Measurements from ENCODE around the gene TLE1. TPM values are rescaled to one million over a fixed set of nuclear protein-coding genes. Genes with fewer than 3 reads are reported as not detected.
"Not testable (repeated sequence)": the region's sequence is repeated elsewhere in the genome, so short reads cannot be mapped to it uniquely, and the experiment has no call there.

TLE1 gene
- 10 to 100 TPM; 43.8 to 54.8 TPM for total RNA-seq

DNA sequence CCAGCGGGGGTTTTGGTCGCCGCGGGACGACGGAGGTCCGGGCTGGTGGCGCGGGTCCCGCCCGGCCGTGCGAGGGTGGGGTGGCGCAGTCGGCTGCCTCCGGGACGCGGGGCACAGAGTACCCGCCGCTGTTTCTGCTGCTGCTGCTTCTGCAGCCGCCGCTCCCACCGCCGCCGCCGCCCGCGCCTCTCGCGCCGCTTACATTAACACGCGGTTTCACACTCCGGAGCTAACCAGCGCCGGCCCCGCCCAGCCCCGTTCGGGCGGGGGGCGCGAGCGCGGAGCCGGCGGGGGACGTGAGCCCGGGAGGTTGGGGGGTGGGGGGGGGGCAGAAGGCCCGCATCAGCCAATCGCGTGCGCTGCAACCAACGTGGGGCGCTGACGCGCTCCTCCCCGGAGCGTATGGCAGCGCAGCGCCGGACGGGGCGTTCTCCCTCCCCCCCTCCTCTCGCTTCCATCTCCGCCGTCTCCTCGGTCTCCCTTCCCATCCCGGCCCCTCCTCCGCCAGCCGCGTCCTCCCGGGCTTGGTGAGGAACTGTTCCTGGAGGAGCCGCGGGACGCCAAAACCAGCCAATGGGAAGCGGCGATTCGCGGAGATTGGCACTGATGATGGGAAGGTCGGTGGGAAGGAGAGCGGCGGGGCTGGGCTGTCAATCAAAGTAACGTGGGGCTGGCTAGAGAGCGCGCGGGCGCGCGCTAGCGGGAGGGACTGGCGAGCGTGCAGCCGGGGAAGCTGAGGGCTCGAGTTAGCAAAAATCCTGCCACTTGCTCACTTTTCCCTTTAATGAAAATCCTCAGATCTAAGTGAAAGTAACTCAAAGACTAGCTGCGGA is at the start of gene TLE1:
Gene TLE1 (minus strand): TSS at position 205 of the 833 bp plus-strand sequence. CDS start 1,307 bp downstream, outside the sequence.
- Histone ChIP-seq H3K36me3 (no peaks in the 10 kb centered on the region), H3K27ac (peak within 1 kb of the TSS; percentile 92), H3K9me3 (no peaks in the 10 kb centered on the region), H3K4me1 (no peaks in the 10 kb centered on the region), H3K9ac (ENCODE audit: low read depth in 2 of 2, low read length in 2 of 2) (peak within 1 kb of the TSS; percentile 87 to 94), H3K4me3 (peak within 1 kb of the TSS; percentile 82), H3K27me3 (no peaks in the 10 kb centered on the region)
- TF ChIP-seq, protein P1, sequence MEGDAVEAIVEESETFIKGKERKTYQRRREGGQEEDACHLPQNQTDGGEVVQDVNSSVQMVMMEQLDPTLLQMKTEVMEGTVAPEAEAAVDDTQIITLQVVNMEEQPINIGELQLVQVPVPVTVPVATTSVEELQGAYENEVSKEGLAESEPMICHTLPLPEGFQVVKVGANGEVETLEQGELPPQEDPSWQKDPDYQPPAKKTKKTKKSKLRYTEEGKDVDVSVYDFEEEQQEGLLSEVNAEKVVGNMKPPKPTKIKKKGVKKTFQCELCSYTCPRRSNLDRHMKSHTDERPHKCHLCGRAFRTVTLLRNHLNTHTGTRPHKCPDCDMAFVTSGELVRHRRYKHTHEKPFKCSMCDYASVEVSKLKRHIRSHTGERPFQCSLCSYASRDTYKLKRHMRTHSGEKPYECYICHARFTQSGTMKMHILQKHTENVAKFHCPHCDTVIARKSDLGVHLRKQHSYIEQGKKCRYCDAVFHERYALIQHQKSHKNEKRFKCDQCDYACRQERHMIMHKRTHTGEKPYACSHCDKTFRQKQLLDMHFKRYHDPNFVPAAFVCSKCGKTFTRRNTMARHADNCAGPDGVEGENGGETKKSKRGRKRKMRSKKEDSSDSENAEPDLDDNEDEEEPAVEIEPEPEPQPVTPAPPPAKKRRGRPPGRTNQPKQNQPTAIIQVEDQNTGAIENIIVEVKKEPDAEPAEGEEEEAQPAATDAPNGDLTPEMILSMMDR (IDR thresholded peaks at IDR 0.05), result no peak
- intact Hi-C loops (cut with DNase I), result loop anchor here (5.0 to 10.0 kb wide), 4 partner anchors 95 to 915 kb away; no protein-coding TSS in a partner anchor
- DNase-seq, result peak; percentile 100

DNA sequence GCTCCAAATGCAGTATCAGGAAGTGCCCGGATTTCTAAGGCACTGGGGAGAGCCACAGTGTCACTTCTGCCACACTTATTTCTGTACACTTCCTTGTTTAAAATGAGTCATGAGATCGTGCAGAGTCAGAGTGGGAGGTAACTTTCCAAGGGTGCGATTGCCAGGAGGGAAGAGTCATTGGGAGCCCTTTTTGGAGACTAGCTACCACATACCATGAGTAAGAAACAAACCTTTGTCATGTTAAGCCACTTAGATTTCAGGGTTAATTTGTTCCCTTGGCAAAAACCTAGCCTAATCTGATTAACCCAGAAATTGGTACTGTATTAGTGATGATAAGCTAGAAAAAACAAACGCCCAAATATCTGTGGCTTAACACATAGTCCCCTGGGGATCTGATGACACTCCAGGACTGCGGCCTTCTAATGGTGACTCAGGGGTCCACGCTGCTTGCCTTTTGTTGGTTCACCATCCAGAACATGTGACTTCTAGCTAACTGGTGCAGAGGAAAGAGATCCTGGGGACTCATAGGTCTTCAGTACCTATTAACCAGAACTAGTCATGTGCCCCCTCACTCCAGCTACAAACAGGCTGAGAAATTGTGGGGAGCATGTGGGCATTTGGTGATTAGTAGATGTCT is 48.6 kb upstream of the TLE1 start:
- H3K9me3 ChIP-seq, result no peaks in the 10 kb centered on the region
- H3K4me1 ChIP-seq, result no peaks in the 10 kb centered on the region
- no peak overlapping the region for H3K27ac ChIP-seq
- no peaks in the 10 kb centered on the region for H3K27me3 ChIP-seq
- H3K4me3 ChIP-seq, result no peak overlapping the region
- no peak overlapping the region for H3K9ac ChIP-seq (ENCODE audit: low read depth in 2 of 2, low read length in 2 of 2)
- no peaks in the 10 kb centered on the region for H3K36me3 ChIP-seq
- TF ChIP-seq, protein P1 (IDR thresholded peaks at IDR 0.05), result no peak
- intact Hi-C loops (cut with DNase I), result no loop called here
- DNase-seq, result peak; percentile 69

DNA sequence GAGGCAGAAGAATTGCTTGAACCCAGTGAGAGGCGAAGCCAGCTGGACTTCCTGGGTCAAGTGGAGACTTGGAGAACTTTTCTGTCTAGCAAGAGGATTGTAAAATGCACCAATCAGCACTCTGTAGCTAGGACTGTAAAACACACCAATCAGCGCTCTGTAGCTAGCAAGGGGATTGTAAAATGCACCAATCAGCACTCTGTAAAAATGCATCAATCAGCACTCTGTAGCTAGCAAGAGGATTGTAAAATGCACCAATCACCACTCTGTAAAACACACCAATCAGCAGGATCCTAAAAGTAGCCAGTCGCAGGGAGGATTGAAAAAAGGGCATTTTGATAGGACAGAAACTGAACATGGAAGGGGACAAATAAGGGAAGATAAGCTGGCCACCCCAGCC is 41.2 kb upstream of the TLE1 start:
- H3K36me3 ChIP-seq; H3K9me3 ChIP-seq; H3K9ac ChIP-seq (ENCODE audit: low read depth in 2 of 2, low read length in 2 of 2); intact Hi-C loops (cut with DNase I); H3K4me1 ChIP-seq; H3K27me3 ChIP-seq; H3K27ac ChIP-seq; DNase-seq; H3K4me3 ChIP-seq: not testable (repeated sequence)

DNA sequence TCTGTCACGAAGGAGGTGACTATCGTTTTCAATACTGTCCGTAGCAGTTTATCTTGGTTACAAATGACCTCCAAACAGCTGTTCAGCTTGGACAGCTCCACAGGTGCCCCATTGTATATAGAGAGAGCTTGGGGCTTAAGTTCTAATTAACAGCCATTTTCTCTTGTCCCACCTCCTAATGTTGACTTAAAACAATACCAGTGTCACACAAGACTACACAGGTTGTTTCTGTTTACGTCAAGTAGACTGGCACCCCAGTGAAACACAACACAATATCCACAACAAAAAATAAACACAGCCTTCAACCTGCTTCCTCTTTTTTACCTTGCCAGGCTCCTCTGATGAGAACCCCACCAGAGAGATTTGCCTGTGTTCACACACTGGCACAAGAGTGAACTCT is 39.8 kb upstream of the TLE1 start:
- no peaks in the 10 kb centered on the region for H3K4me1 ChIP-seq
- no peak for DNase-seq
- H3K27ac ChIP-seq, result no peak overlapping the region
- H3K27me3 ChIP-seq, result no peaks in the 10 kb centered on the region
- H3K4me3 ChIP-seq, result no peak overlapping the region
- TF ChIP-seq, protein P1 (IDR thresholded peaks at IDR 0.05), result no peak
- no peak overlapping the region for H3K9ac ChIP-seq (ENCODE audit: low read depth in 2 of 2, low read length in 2 of 2)
- intact Hi-C loops (cut with DNase I), result no loop called here
- H3K36me3 ChIP-seq, result no peaks in the 10 kb centered on the region
- H3K9me3 ChIP-seq, result no peaks in the 10 kb centered on the region

DNA sequence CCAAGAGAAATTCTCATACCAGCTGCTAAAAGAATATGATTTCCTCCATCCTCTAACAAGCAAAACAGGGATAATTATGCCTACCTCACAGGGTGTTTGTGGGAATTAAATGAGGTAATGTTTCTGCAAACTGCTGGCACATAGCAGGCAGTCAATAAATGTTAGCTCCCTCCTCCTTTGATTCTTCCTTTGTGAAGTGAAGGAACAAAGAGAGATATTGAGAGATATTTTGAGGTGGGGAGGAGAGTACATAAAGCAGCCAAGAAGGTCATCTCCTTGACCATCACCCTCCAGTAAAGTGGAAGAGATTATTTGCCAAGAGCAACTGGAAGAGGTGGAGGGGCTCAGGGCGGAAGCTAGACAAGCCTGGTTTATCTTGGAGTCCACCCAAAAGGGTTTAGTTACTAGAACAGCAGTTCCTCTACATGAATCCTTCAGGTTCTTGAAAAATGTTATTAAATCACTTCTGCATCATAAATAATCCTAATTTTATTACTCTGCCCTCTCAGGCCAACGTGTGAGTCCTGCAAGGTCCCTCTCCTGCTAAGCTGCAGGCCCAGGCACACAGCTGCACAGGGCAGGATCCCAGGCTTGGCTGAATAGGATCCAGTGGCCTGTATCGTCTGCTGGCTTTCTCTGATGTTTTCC is 35.0 kb upstream of the TLE1 start:
- no peak overlapping the region for H3K9ac ChIP-seq (ENCODE audit: low read depth in 2 of 2, low read length in 2 of 2)
- no peaks in the 10 kb centered on the region for H3K9me3 ChIP-seq
- H3K27ac ChIP-seq, result no peak overlapping the region
- H3K36me3 ChIP-seq, result no peaks in the 10 kb centered on the region
- no peaks in the 10 kb centered on the region for H3K4me1 ChIP-seq
- H3K27me3 ChIP-seq, result no peaks in the 10 kb centered on the region
- no peak overlapping the region for H3K4me3 ChIP-seq
- no peak for DNase-seq
- TF ChIP-seq, protein P1 (IDR thresholded peaks at IDR 0.05), result no peak
- intact Hi-C loops (cut with DNase I), result no loop called here

Measured in colonic mucosa (tissue), 4 donors.